Thoracic aorta (tissue), 2 donors: Measurements from ENCODE around the gene TSTD2. TPM values are rescaled to one million over a fixed set of nuclear protein-coding genes. Genes with fewer than 3 reads are reported as not detected.

Experiments used
- ATAC-seq: fragments of 150-250 bp; one replicate; pipeline ENCODE4 v1.8.0; 2017; ENCODE audit warnings: low read depth; ENCODE audit not compliant: insufficient number of reproducible peaks, low FRiP score
- DNase-seq: peaks from one replicate; pipeline ENCODE4 v3.0.0-alpha.2; 2020; ENCODE audit warnings: low spot score
- H3K27ac ChIP-seq, 2 donors: fragments of 200-600 bp; sonication (generic); 1 replicate in 1 of 2; 2 replicates in 1 of 2; pipeline ENCODE4 v1.5.1; 2016; ENCODE audit warnings: mild to moderate bottlenecking in 2 of 2, moderate library complexity in 2 of 2
- H3K27me3 ChIP-seq: fragments of 200-600 bp; sonication (generic); replicated peaks from 2 replicates; pipeline ENCODE4 v1.6.0; 2016; ENCODE audit warnings: mild to moderate bottlenecking; ENCODE audit not compliant: insufficient read depth
- H3K36me3 ChIP-seq: fragments of 200-600 bp; sonication (generic); one replicate; pipeline ENCODE4 v1.5.1; 2016
- H3K4me1 ChIP-seq, 2 donors: fragments of 200-600 bp; sonication (generic); 1 replicate in 1 of 2; 2 replicates in 1 of 2; pipeline versions ENCODE4 v1.5.1 to v1.6.0; 2016; ENCODE audit warnings: low read depth in 2 of 2, mild to moderate bottlenecking in 1 of 2; ENCODE audit not compliant: control insufficient read depth in 1 of 2
- H3K4me3 ChIP-seq: fragments of 200-600 bp; sonication (generic); 2 replicates; pipeline ENCODE4 v1.5.1; 2016; ENCODE audit warnings: mild to moderate bottlenecking
- H3K9me3 ChIP-seq: fragments of 200-600 bp; sonication (generic); 2 replicates; pipeline ENCODE4 v1.5.1; 2016
- CTCF ChIP-seq: fragments of 200-600 bp; sonication (generic); IDR thresholded peaks from one replicate; pipeline ENCODE4 v1.5.1; 2019; ENCODE audit warnings: antibody characterized with exemption
- total RNA-seq, 2 donors: library from RNA; depleted of rRNA; stranded (reverse); fragments of >200 nt; gene quantifications; one replicate each; pipeline versions ENCODE4 v1.1.0 to v1.2.3, GENCODE V29; 2016

Gene TSTD2
- total RNA-seq, 2 donors from 2014 or later, result 13.1 to 51.4 TPM

- no peak overlapping the region for H3K4me3 ChIP-seq
- no peak for DNase-seq
- ATAC-seq, result no peak
- TF ChIP-seq CTCF, result no peak
- peak overlapping the region; percentile 75 to 99 for H3K27ac ChIP-seq
- no peaks in the 10 kb centered on the region for H3K9me3 ChIP-seq
- no peaks in the 10 kb centered on the region for H3K27me3 ChIP-seq
- peaks cover 48 to 60% of the 10 kb centered on the region in 2 donors for H3K4me1 ChIP-seq
- no peaks in the 10 kb centered on the region for H3K36me3 ChIP-seq
Observed at GRCh38 chr9:97558701-97559101, 74.5 kb downstream of the TSTD2 start.

GRCh38 chr9:97557606-97558095 lies 75.5 kb downstream of the TSTD2 start:
- DNase-seq (peak; percentile 80), ATAC-seq (peak; percentile 94)
- H3K4me1 ChIP-seq, result peaks cover 40 to 49% of the 10 kb centered on the region in 2 donors
- no peak for TF ChIP-seq CTCF
- H3K9me3 ChIP-seq, result no peaks in the 10 kb centered on the region
- peak overlapping the region; percentile 50 for H3K4me3 ChIP-seq
- no peaks in the 10 kb centered on the region for H3K27me3 ChIP-seq
- peak overlapping the region; percentile 92 to 99 for H3K27ac ChIP-seq
- peaks cover 7% of the 10 kb centered on the region for H3K36me3 ChIP-seq

- peak overlapping the region; percentile 92 to 99 for H3K27ac ChIP-seq
- ATAC-seq (peak; percentile 2), DNase-seq (no peak)
- peak; percentile 16 for TF ChIP-seq CTCF
- H3K4me1 ChIP-seq, result peaks cover 40 to 46% of the 10 kb centered on the region in 2 donors
- no peaks in the 10 kb centered on the region for H3K27me3 ChIP-seq
- no peaks in the 10 kb centered on the region for H3K9me3 ChIP-seq
- peaks cover 7% of the 10 kb centered on the region for H3K36me3 ChIP-seq
- peak overlapping the region; percentile 50 for H3K4me3 ChIP-seq
Observed at GRCh38 chr9:97556721-97557605, 76.2 kb downstream of the TSTD2 start.

- no peak overlapping the region for H3K4me3 ChIP-seq
- DNase-seq (no peak), ATAC-seq (no peak)
- H3K4me1 ChIP-seq, result peaks cover 40 to 46% of the 10 kb centered on the region in 2 donors
- no peaks in the 10 kb centered on the region for H3K9me3 ChIP-seq
- peak overlapping the region; percentile 92 to 99 for H3K27ac ChIP-seq
- peaks cover 7% of the 10 kb centered on the region for H3K36me3 ChIP-seq
- TF ChIP-seq CTCF, result no peak
- H3K27me3 ChIP-seq, result no peaks in the 10 kb centered on the region
Observed at GRCh38 chr9:97556036-97556720, 77.0 kb downstream of the TSTD2 start.

- DNase-seq (peak; percentile 53), ATAC-seq (peak; percentile 35)
- Histone ChIP-seq H3K36me3 (peaks cover 7% of the 10 kb centered on the region), H3K4me1 (peaks cover 40 to 46% of the 10 kb centered on the region in 2 donors), H3K27ac (peak overlapping the region; percentile 92 to 99), H3K27me3 (no peaks in the 10 kb centered on the region), H3K9me3 (no peaks in the 10 kb centered on the region), H3K4me3 (no peak overlapping the region)
- TF ChIP-seq CTCF, result no peak
Observed at GRCh38 chr9:97555164-97555563, 78.0 kb downstream of the TSTD2 start.
